Ishikawa (cell line): ENCODE results near the gene PHETA1.

ENCODE experiments used
- CEBPB ChIP-seq: IDR thresholded peaks from 2 replicates; pipeline ENCODE4 v1.6.1; 2012
- CREB1 ChIP-seq: IDR thresholded peaks from 2 replicates; pipeline ENCODE4 v1.6.1; 2012; ENCODE audit warnings: low read depth
- EGR1 ChIP-seq: IDR thresholded peaks from 2 replicates; pipeline ENCODE4 v1.6.1; 2012
- EP300 ChIP-seq: IDR thresholded peaks from 2 replicates; pipeline ENCODE4 v1.6.1; 2012; ENCODE audit warnings: borderline replicate concordance
- FOXM1 ChIP-seq: IDR thresholded peaks from 2 replicates; pipeline ENCODE4 v1.6.1; 2012; ENCODE audit warnings: low read depth, borderline replicate concordance
- NFIC ChIP-seq: IDR thresholded peaks from 2 replicates; pipeline ENCODE4 v1.6.1; 2012
- RAD21 ChIP-seq: IDR thresholded peaks from 2 replicates; pipeline ENCODE4 v1.6.1; 2012; ENCODE audit warnings: low read depth
- TAF1 ChIP-seq: IDR thresholded peaks from 2 replicates; pipeline ENCODE4 v1.6.1; 2012; ENCODE audit warnings: low read depth, mild to moderate bottlenecking
- TCF12 ChIP-seq: IDR thresholded peaks from 2 replicates; pipeline ENCODE4 v1.6.1; 2012; ENCODE audit warnings: low read depth
- TEAD4 ChIP-seq: IDR thresholded peaks from 2 replicates; pipeline ENCODE4 v1.6.1; 2012
- YY1 ChIP-seq: IDR thresholded peaks from 2 replicates; pipeline ENCODE4 v1.6.1; 2012; ENCODE audit warnings: low read depth
- ZBTB7A ChIP-seq: IDR thresholded peaks from 2 replicates; pipeline ENCODE4 v1.6.1; 2012; ENCODE audit warnings: low read depth
- TF ChIP-seq, protein P1 (sequence below): IDR thresholded peaks from 2 replicates; pipeline ENCODE4 v1.6.1; 2012
- TF ChIP-seq, protein P2 (sequence below): IDR thresholded peaks from 2 replicates; pipeline ENCODE4 v1.6.1; 2012; ENCODE audit warnings: low read depth, mild to moderate bottlenecking
- TF ChIP-seq, protein P3 (sequence below): IDR thresholded peaks from 2 replicates; pipeline ENCODE4 v1.6.1; 2012

PHETA1 gene

DNA sequence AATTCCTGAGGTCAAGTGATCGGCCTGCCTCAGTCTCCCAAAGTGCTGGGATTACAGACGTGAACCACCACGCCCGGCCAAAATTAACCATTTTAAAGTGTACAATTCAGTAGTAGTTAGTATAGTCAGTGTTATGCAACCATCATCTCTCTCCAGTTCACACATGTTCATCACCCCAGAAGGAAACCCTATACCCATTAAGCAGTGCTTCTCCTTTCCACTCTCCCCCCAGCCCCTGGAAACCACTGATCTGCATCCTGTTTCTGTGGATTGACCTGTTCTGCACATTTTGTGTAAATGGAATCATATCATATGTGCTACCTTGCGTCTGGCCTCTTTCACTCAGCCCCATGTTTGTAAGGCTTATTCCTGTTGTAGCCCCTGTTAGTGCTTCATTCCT, 52.2 kb downstream of the PHETA1 start:
- TF ChIP-seq ZBTB7A: no peak
- TF ChIP-seq, protein P1, sequence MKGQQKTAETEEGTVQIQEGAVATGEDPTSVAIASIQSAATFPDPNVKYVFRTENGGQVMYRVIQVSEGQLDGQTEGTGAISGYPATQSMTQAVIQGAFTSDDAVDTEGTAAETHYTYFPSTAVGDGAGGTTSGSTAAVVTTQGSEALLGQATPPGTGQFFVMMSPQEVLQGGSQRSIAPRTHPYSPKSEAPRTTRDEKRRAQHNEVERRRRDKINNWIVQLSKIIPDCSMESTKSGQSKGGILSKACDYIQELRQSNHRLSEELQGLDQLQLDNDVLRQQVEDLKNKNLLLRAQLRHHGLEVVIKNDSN: no peak
- no peak for TF ChIP-seq TCF12

DNA sequence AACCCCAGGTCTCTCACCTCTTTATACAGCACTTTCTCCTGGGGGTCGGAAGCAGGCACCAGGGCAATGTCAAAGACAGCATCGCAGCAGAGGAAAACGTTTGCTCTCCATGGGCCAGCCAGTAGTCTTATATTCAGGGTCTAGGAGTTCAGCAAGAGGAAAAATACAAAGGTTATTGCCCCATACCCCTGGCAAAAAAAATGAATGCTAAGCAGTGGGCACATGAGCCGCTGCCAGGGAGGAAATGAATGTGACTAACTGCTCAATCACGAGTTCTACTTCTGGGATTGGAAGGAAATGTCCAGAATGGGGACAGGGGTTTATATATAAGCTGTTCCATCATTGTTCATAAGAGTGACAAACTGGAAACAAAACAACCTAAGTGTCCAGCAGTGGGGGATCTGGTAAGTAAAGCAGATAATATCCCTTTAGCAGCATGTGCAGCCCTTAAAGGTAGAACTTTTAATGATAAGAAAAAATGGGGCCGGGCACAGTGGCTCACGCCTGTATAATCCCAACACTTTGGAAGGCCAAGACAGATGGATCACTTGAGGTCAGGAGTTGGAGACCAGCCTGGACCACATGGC, 53.8 kb downstream of the PHETA1 start:
- TF ChIP-seq TCF12 (no peak), CEBPB (no peak), CREB1 (no peak), TEAD4 (no peak), YY1 (no peak), TAF1 (no peak), EGR1 (no peak), EP300 (no peak), FOXM1 (no peak), NFIC (no peak), ZBTB7A (no peak), RAD21 (no peak)
- TF ChIP-seq, protein P2, sequence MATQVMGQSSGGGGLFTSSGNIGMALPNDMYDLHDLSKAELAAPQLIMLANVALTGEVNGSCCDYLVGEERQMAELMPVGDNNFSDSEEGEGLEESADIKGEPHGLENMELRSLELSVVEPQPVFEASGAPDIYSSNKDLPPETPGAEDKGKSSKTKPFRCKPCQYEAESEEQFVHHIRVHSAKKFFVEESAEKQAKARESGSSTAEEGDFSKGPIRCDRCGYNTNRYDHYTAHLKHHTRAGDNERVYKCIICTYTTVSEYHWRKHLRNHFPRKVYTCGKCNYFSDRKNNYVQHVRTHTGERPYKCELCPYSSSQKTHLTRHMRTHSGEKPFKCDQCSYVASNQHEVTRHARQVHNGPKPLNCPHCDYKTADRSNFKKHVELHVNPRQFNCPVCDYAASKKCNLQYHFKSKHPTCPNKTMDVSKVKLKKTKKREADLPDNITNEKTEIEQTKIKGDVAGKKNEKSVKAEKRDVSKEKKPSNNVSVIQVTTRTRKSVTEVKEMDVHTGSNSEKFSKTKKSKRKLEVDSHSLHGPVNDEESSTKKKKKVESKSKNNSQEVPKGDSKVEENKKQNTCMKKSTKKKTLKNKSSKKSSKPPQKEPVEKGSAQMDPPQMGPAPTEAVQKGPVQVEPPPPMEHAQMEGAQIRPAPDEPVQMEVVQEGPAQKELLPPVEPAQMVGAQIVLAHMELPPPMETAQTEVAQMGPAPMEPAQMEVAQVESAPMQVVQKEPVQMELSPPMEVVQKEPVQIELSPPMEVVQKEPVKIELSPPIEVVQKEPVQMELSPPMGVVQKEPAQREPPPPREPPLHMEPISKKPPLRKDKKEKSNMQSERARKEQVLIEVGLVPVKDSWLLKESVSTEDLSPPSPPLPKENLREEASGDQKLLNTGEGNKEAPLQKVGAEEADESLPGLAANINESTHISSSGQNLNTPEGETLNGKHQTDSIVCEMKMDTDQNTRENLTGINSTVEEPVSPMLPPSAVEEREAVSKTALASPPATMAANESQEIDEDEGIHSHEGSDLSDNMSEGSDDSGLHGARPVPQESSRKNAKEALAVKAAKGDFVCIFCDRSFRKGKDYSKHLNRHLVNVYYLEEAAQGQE: no peak
- TF ChIP-seq, protein P1: no peak
- TF ChIP-seq, protein P3, sequence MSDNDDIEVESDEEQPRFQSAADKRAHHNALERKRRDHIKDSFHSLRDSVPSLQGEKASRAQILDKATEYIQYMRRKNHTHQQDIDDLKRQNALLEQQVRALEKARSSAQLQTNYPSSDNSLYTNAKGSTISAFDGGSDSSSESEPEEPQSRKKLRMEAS: no peak

DNA sequence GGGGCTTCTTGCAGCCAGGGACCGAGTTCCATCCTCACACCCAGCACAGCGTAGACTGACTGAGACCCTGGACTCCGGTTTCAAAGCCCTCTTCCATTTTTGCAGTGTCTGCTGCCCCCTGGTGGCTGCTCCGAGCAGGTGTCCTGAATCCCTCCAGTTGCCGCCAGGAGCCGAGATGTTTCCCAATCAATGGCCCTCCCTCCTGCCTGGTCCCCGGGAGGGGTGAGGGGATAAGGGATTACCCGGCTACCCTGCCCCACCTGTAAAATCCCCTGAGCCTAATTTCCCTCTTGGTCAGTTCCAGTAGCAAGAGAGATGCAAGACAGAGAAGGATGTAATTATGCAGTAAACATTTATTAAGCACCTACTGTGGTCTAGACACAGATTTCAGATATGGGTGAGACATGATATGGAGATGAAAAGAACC, 55.0 kb downstream of the PHETA1 start:
- no peak for TF ChIP-seq ZBTB7A
- no peak for TF ChIP-seq FOXM1
- no peak for TF ChIP-seq TCF12
- no peak for TF ChIP-seq EP300
- no peak for TF ChIP-seq TAF1
- no peak for TF ChIP-seq NFIC
- peak; percentile 85 for TF ChIP-seq CEBPB
- TF ChIP-seq RAD21: peak; percentile 87
- TF ChIP-seq, protein P2: no peak
- TF ChIP-seq, protein P1: no peak
- no peak for TF ChIP-seq EGR1
- TF ChIP-seq TEAD4: no peak
- 0 out of 2 replicates have a peak, but pooled peaks have one; percentile 32 for TF ChIP-seq YY1
- TF ChIP-seq, protein P3: no peak
- no peak for TF ChIP-seq CREB1

DNA sequence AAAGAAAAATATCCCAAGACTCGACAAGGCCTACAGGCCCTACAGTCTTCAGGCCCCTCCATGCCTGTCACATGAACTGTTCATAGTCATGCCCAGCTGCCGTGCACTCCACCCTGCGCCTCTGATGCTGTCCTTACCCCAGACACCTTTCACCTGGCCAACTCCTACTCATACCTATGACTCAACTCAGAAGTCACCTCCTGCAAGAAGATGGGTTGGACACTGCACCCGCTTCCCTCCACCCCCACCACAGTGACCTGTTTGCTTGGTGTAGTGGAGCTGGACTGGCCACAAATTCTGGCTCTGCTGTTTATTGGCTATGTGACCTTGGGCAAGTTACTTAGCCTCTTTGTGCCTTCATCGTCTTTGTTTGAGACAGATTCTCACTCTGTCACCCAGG, 56.2 kb downstream of the PHETA1 start:
- TF ChIP-seq, protein P2: no peak
- TF ChIP-seq EP300 (no peak), ZBTB7A (no peak), NFIC (no peak), TAF1 (no peak), RAD21 (no peak), CREB1 (no peak), TCF12 (no peak), EGR1 (no peak), FOXM1 (no peak), TEAD4 (no peak), CEBPB (no peak), YY1 (no peak)
- TF ChIP-seq, protein P1: no peak
- TF ChIP-seq, protein P3: no peak
